GM12864 (cell line): Measurements from ENCODE around the gene NCAM1.
"Not testable (repeated sequence)": the region's sequence is repeated elsewhere in the genome, so short reads cannot be mapped to it uniquely, and the experiment has no call there.

Experiments
- DNase-seq: peaks from one replicate; pipeline ENCODE4 v3.0.0-alpha.2; 2011; ENCODE audit warnings: low read depth
- H3K4me3 ChIP-seq: 2 replicates; pipeline ENCODE4 v1.5.1; 2011; ENCODE audit warnings: mild to moderate bottlenecking, low read depth, low read length, control low read depth
- CTCF ChIP-seq: IDR thresholded peaks from 2 replicates; pipeline ENCODE4 v1.5.1; 2011; ENCODE audit warnings: low read depth, mild to moderate bottlenecking, moderate library complexity, low read length, control low read depth, inconsistent platforms; ENCODE audit errors: missing control alignments

NCAM1 gene

DNA sequence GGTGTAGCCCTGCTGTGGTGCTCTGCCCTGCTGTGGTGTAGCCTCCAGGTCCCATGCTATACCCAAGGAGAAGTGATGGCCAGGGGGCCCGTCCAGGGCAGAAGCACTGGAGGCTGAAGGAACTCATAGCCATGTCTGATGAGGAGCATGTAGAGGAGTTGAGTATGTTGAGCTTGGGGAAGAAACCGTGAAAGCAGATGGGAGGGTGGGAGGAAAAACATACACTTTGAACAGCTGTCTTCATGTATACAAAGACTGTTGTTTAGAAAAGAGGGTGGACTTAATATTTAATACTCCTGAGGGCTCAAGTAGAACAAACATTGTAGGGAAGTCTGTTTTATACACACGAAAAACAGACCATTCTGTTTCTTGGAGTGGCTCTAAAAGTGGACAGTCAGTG is 326.6 kb downstream of the NCAM1 start:
- H3K4me3 ChIP-seq, result no peak overlapping the region
- no peak for DNase-seq
- no peak for TF ChIP-seq CTCF

GRCh38 chr11:113288286-113288863 is 327.2 kb downstream of the NCAM1 start:
- no peak for DNase-seq
- TF ChIP-seq CTCF, result no peak
- H3K4me3 ChIP-seq, result no peak overlapping the region

- DNase-seq, result peak; percentile 13
- no peak overlapping the region for H3K4me3 ChIP-seq
Measured at GRCh38 chr11:113289431-113290187, 328.4 kb downstream of the NCAM1 start.

GRCh38 chr11:113293936-113294335 is 332.7 kb downstream of the NCAM1 start:
- no peak for TF ChIP-seq CTCF

More at GRCh38 chr11:113289431-113290187, 328.4 kb downstream of the NCAM1 start:
- peak; percentile 95 for TF ChIP-seq CTCF

GRCh38 chr11:113295993-113296392 is 334.8 kb downstream of the NCAM1 start:
- TF ChIP-seq CTCF, result no peak
- no peak for DNase-seq
- H3K4me3 ChIP-seq, result no peak overlapping the region

More at GRCh38 chr11:113293936-113294335, 332.7 kb downstream of the NCAM1 start:
- DNase-seq, result no peak
- no peak overlapping the region for H3K4me3 ChIP-seq

GRCh38 chr11:113296447-113297205 is 335.4 kb downstream of the NCAM1 start:
- DNase-seq, result no peak
- H3K4me3 ChIP-seq, result no peak overlapping the region
- TF ChIP-seq CTCF, result no peak

GRCh38 chr11:113298496-113298895 is 337.3 kb downstream of the NCAM1 start:
- H3K4me3 ChIP-seq, DNase-seq: not testable (repeated sequence)
